GM19240 (cell line): ENCODE measurements around the gene HOXD8.

Experiments
- DNase-seq: peaks from one replicate; pipeline ENCODE4 v3.0.0; 2011; ENCODE audit warnings: low spot score; ENCODE audit not compliant: insufficient read length

HOXD8 gene

DNA sequence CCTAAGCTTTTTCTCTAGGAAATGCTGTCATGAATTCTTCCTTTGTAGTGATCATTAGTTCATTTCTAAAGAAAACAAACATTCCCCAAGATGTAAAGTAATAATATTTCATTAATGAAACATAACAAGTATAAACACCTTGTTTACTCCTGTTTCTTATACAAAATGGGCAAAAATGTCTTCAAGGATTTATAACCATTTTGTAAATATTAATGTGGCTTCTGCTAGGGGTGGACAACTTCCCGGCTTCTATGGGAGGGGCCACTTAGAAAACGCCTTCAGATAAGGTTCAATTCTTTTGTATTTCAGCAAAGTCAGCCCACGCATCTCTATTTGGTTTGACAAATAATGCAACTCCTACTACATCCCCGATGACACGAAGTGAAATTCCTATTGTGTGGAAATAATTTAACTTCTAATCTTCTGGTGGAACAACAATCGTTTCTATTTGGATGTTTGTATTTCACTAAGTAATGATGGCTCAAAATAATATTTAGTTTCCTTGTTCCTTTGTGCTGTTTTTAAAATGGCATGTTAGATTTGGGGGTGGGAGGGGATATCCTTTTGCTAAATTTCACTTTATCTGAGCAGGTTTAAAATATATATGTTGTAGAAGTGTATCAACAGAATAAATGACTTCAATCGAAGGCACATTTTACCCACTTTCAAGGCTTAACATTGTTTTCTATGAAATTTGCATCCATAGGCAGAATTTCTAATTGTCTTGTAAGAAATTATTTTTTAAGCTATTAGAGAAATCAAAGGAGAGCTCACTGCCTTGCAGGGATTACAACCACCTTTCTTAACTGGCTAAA is 44.3 kb downstream of the HOXD8 start:
- DNase-seq: no peak

DNA sequence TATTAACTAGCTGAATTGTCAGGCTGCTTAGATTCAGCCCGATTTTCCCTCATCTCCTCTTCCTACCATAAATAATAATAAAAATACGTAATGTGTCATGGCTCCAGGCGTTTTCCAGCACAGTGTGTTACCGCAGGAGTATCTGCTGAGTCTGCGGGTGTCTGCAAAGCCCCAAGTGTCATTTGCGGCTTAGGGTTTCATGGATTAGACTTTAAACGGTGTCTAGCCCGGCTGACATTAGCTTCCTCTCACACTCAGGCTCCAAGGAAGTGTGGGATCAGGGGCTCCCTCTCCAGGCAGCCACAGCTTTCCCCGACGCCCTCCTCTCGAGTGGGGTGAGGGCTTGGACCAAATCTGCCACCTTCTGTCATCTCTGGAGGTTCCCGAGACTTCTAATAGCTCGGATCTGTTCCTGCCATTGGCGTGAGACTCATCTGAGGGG is 44.9 kb downstream of the HOXD8 start:
- no peak for DNase-seq

DNA sequence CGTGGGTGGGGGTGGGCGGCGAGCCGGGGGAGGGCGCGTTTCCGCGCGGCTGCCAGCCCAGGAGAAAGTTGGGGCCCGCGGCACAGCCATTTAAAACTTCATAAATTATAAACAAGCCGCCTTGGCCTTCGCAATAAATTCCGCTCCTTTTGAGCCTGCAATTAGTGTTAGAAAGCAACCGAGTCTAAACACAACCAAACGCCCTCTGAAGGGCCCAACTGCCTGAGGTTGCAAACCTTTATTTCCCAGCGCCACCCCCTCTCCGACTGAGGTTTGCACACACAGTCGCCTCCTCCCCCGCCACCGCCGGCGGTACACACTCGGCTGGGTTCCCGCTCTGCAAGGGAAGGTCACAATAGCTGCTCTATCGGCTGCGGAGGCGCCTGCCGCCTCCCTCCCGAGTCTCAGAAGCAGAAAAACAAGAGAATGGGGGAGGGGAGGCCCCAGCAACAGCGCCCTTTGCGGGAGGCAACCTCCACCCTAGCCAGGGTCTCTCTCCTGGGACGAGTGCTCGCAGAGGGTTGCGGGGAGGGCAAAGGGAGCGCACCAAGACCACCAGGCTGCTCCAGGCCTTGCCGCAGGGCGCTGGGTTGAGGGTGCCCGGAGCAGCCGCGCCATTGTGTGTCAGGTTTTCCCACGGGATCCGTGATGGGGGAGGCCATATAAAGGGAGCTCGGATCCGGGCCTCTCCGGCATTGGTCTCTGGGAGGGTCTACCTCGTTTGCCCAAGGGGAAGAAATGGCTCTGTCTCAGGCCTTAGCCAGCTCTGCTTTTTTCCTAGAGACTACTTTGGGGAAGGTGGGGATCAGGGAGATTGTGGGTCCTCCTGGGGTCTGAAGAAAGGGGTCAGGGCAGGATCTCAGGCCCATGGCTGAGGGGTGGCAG is 45.6 kb downstream of the HOXD8 start:
- DNase-seq: no peak

DNA sequence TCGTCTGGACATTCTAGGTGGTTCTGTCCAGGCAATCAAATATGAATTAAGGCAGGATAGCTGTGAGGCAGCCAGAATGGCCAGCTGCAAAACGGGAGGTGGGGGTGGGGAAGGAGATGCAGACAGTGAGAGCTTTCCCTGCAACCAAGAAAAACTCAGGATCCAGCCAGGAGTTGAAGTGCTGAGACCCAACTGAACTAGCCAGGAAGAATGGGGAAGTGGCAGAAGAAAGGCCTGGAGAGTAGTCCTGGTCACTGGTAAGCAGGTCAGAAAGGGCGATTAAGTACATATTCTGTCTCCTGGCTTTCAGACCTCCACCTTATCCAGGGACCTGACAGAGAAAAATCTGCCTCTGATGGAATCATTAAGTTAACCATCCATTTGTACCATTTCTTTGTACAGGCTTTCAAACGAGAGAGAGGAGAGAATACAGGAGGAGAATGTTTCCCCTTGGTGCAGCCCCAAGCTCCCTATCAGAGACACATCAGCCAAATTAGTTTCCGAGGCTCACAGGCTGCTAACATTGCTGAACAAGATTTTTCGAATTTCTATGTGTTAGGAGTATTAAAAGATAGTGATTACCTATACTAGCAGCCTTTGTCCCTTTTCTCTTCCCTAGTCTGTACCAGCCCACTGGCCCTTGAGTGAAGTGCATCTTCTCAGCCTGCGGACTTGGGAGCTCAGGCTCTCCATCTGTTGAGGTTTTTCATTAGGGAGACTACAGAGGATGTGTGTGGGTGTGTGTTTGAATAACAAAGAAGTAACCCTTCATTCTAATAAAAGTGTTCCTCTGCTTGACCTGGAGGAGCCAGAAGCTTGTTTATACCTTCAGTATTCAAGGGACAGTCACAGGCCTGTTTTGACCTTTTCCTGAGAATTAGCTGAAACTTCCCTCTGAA is 46.5 kb downstream of the HOXD8 start:
- no peak for DNase-seq

DNA sequence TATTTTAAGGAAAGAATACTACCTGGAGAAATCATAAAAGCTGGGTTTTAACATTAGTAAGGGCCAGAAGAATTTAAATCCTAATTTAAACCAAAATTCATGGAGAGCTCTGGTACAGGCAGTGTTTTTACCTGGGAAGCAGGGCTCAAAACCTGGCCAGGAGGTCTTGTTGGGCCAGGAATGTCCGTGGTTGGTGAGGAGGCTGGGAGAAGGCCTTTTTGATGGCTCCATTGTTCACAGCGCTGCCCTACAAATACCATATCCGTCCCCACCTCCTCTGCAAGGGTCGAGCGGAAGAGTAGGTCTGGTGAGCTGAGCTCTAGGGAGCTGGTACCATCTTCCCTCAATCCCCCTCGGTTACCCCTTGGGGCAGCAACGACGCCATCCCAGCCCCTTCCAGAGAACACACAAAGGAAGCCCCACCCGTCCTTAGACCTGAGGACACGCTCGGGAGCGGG is 48.1 kb downstream of the HOXD8 start:
- no peak for DNase-seq

DNA sequence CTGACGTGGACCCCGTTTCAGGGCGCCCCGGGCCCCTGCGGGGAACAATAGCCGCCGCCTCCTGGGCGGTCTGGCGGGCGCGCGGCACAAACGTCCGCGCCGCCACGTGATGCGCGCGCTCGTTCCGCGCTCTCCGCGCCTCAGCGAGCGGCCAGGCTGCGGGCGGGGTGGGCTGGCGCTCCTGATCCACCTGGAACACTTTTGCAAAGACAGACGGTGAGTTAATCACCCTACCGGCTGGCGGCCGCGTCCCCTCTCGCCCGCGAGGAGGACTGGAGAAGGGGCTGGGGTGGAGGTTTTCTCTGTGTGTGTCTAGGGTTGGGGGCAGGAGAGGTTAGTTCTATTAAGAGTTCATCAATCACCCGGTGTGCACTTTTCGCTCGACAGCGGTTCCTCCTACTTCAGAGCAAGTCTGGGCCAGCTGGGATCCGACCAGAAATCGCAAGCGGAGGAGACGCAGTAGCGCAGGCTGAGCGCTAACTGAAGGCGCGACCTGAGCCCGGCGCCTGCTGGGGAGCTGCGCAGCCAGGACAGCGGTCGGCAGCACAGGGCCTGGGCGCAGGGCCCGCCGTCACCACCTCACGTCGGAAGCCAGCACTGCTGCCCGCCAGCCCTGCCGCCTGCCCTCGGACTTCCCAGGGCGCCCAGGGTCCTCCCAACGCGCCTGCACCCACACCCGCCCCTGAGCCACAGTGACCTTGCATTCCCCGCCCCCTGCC is 48.7 kb downstream of the HOXD8 start:
- DNase-seq: no peak

DNA sequence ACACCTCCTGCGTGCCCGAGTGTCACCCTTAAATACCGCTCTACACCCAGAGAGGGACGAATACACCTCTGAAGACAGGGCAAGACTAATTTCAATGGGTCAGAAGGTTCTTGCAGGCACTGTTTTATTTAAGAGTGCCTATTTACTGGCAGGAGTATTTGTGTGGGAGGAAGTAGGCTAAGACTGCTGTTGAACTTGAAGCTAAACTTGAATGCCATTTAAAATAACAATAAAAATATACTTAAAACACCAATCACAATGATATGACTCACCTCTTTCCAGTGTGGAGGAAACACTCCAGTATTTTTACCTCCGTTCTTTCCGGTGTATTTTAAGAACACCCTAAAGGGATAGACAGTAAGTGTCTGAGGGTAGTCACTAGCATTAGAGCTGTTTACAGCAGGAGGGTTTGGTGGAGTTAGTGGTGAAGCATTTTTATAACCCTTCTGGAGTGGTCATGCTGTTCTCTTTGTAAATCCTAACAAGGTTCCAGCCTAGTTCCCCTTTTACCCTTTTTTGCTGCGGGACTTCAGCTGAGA is 49.3 kb downstream of the HOXD8 start:
- DNase-seq: no peak

DNA sequence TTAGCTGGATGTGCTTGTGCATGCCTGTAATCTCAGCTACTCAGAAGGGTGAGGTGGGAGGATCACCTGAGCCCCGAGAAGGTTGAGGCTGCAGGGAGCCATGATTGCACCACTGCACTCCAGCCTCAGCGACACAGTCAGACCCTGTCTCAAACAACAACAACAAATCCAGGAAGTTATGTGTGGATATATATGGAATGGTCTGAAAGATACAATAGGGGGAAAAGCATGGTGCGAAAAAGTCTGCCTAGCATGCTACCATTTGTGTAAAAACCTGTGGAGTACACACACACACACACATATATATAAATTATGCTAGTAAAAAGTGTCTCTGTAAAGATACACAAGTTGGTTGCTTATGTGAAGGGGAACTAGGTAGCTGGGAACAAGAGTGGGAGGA is 52.0 kb downstream of the HOXD8 start:
- DNase-seq: no peak
